HepG2 (cell line): ENCODE measurements around the gene FAM174C. TPM values are rescaled to one million over a fixed set of nuclear protein-coding genes. Genes with fewer than 3 reads are reported as not detected.

Source experiments
- ARID2 ChIP-seq: sonication (generic); formaldehyde crosslinking; IDR thresholded peaks from 2 replicates; pipeline ENCODE4 v1.8.1; 2022; ENCODE audit warnings: mild to moderate bottlenecking, missing genetic modification reagents, borderline replicate concordance
- BCLAF1 ChIP-seq: fragments of 450-650 bp; IDR thresholded peaks from 2 replicates; pipeline ENCODE4 v1.6.1; 2017; ENCODE audit warnings: mild to moderate bottlenecking
- CCDC6 ChIP-seq: sonication (generic); formaldehyde crosslinking; IDR thresholded peaks from 2 replicates; pipeline ENCODE4 v1.8.1; 2022; ENCODE audit warnings: mild to moderate bottlenecking, missing genetic modification reagents, moderate library complexity
- E2F1 ChIP-seq: sonication (generic); formaldehyde crosslinking; IDR thresholded peaks from 2 replicates; pipeline ENCODE4 v1.5.0; 2020; ENCODE audit warnings: missing genetic modification reagents
- FOXK2 ChIP-seq: fragments of 450-650 bp; IDR thresholded peaks from 2 replicates; pipeline ENCODE4 v1.6.1; 2016
- HOXD1 ChIP-seq: sonication (generic); formaldehyde crosslinking; IDR thresholded peaks from 2 replicates; pipeline ENCODE4 v1.5.0; 2020; ENCODE audit warnings: missing genetic modification reagents
- KMT2B ChIP-seq: IDR thresholded peaks from 2 replicates; pipeline ENCODE4 v1.6.1; 2016; ENCODE audit warnings: missing genetic modification reagents, missing compliant biosample characterization
- PTBP1 ChIP-seq: fragments of 200-400 bp; formaldehyde crosslinking; IDR thresholded peaks from 2 replicates; pipeline ENCODE4 v1.6.1; 2018; ENCODE audit warnings: low read length, low read depth; ENCODE audit not compliant: poor library complexity, severe bottlenecking
- TFAP4 ChIP-seq: sonication (generic); IDR thresholded peaks from 2 replicates; pipeline ENCODE4 v1.6.1; 2016; ENCODE audit warnings: low read depth, borderline replicate concordance
- TOE1 ChIP-seq: sonication (generic); formaldehyde crosslinking; IDR thresholded peaks from 2 replicates; pipeline ENCODE4 v1.4.0; 2020; ENCODE audit warnings: mild to moderate bottlenecking, missing genetic modification reagents
- ZBTB4 ChIP-seq: sonication (generic); formaldehyde crosslinking; IDR thresholded peaks from 2 replicates; pipeline ENCODE4 v1.4.0; 2020; ENCODE audit warnings: missing genetic modification reagents, mild to moderate bottlenecking, borderline replicate concordance
- ZNF136 ChIP-seq: sonication (generic); formaldehyde crosslinking; IDR thresholded peaks from 2 replicates; pipeline ENCODE4 v1.8.1; 2022; ENCODE audit warnings: low read depth, mild to moderate bottlenecking, moderate library complexity, missing genetic modification reagents
- ZNF512B ChIP-seq: sonication (generic); formaldehyde crosslinking; IDR thresholded peaks from 2 replicates; pipeline ENCODE4 v1.5.1; 2020; ENCODE audit warnings: missing genetic modification reagents, mild to moderate bottlenecking, borderline replicate concordance
- ZNF569 ChIP-seq: sonication (generic); formaldehyde crosslinking; IDR thresholded peaks from 2 replicates; pipeline ENCODE4 v1.5.0; 2020; ENCODE audit warnings: mild to moderate bottlenecking, missing genetic modification reagents, moderate library complexity, borderline replicate concordance
- ZNF703 ChIP-seq: sonication (generic); formaldehyde crosslinking; IDR thresholded peaks from 2 replicates; pipeline ENCODE4 v1.5.1; 2020; ENCODE audit warnings: missing genetic modification reagents, mild to moderate bottlenecking, moderate library complexity, borderline replicate concordance
- polyA plus RNA-seq, 8 experiments: library from polyadenylated mRNA; depleted of rRNA in 3 of 8; stranded (reverse) in 7 of 8; unstranded in 1 of 8; fragments of >200 nt; fragmentation: Illumina TruSeq in 4 of 8; extraction: Trizol in 4 of 8; gene quantifications; 2 replicates each; pipeline versions ENCODE4 v1.2.1 to v1.2.3, GENCODE V29; 2011 to 2016; ENCODE audit warnings: low read depth in 4 of 8, missing spikeins in 1 of 8, mixed read lengths in 1 of 8; ENCODE audit not compliant: insufficient read depth in 1 of 8
- total RNA-seq, 5 experiments: library from RNA; depleted of rRNA; stranded (reverse); fragments of >200 nt; fragmentation: Illumina TruSeq; extraction: Trizol; gene quantifications; 2 replicates each; pipeline ENCODE4 v1.2.3, GENCODE V29; 2016; ENCODE audit warnings: low read depth in 1 of 5

Gene FAM174C
- total and polyA plus RNA-seq, 2 of the 13 experiments (the other 11 are each of a cell fraction or from before 2014, with no cell fraction given): 19.5 to 31.3 TPM

GRCh38 chr19:1260749-1261537 lies 14.4 kb upstream of the FAM174C start (continued):
- no peak for TF ChIP-seq ZBTB4
- no peak for TF ChIP-seq TFAP4
- no peak for TF ChIP-seq KMT2B (CRISPR knock-in tag)
- no peak for TF ChIP-seq HOXD1
- no peak for TF ChIP-seq ZNF703
- TF ChIP-seq PTBP1: no peak
- peak; percentile 49; the same call in 1 of the 2 replicates for TF ChIP-seq E2F1
- TF ChIP-seq CCDC6 (CRISPR knock-in tag): no peak
- 0 out of 2 replicates have a peak, but pooled peaks have one; percentile 67 for TF ChIP-seq ARID2
- TF ChIP-seq TOE1 (CRISPR knock-in tag): no peak
- TF ChIP-seq ZNF569 (CRISPR knock-in tag): no peak
- TF ChIP-seq ZNF136 (CRISPR knock-in tag): no peak
- no peak for TF ChIP-seq BCLAF1
- no peak for TF ChIP-seq ZNF512B (CRISPR knock-in tag)
- TF ChIP-seq FOXK2: no peak
